Embryonic facial prominence (tissue), 1 donor: ENCODE measurements around the gene CPD.
"Not testable (repeated sequence)": the region's sequence is repeated elsewhere in the genome, so short reads cannot be mapped to it uniquely, and the experiment has no call there.

Experiments used
- DNase-seq: peaks from one replicate; pipeline ENCODE4 v3.0.0-alpha.2; 2016; ENCODE audit errors: extremely low spot score

CPD gene

GRCh38 chr17:30378825-30379302 lies at the start of gene CPD:
CPD (plus strand) TSS chr17:30378927; CDS start chr17:30378981, 54 bp downstream.
- peak; percentile 88 for DNase-seq

GRCh38 chr17:30332057-30332542 lies 46.6 kb upstream of the CPD start:
- DNase-seq, result no peak

- no peak for DNase-seq
These were observed 45.0 kb upstream of the CPD start, which contains the start of gene TMIGD1 for GRCh38 chr17:30333503-30334360. TMIGD1 (minus strand) TSS chr17:30334057; CDS start chr17:30332133, 1,924 bp downstream.

- DNase-seq, result no peak
These were observed 44.3 kb upstream of the CPD start for GRCh38 chr17:30334421-30334820.

- no peak for DNase-seq
These were observed 42.2 kb upstream of the CPD start for GRCh38 chr17:30336369-30337171.

- DNase-seq, result no peak
These were observed 41.2 kb upstream of the CPD start for GRCh38 chr17:30337393-30337999.

- DNase-seq, result no peak
These were observed 39.6 kb upstream of the CPD start for GRCh38 chr17:30339086-30339485.

GRCh38 chr17:30340801-30341356 lies 37.8 kb upstream of the CPD start:
- DNase-seq, result no peak

- no peak for DNase-seq
These were observed 37.0 kb upstream of the CPD start for GRCh38 chr17:30341703-30342249.

- DNase-seq, result not testable (repeated sequence)
These were observed 35.5 kb upstream of the CPD start for GRCh38 chr17:30343244-30343643.

GRCh38 chr17:30343796-30344195 lies 34.9 kb upstream of the CPD start:
- no peak for DNase-seq

GRCh38 chr17:30344283-30345088 lies 34.2 kb upstream of the CPD start:
- DNase-seq, result no peak

GRCh38 chr17:30345089-30345433 lies 33.7 kb upstream of the CPD start:
- DNase-seq, result no peak

GRCh38 chr17:30345527-30346075 lies 33.1 kb upstream of the CPD start:
- DNase-seq, result no peak

- DNase-seq, result no peak
These were observed 32.4 kb upstream of the CPD start for GRCh38 chr17:30346221-30346795.

- DNase-seq, result no peak
These were observed 31.2 kb upstream of the CPD start for GRCh38 chr17:30347488-30347887.

- no peak for DNase-seq
These were observed 29.5 kb upstream of the CPD start for GRCh38 chr17:30349252-30349651.

GRCh38 chr17:30351263-30351662 lies 27.5 kb upstream of the CPD start:
- not testable (repeated sequence) for DNase-seq

- no peak for DNase-seq
These were observed 27.0 kb upstream of the CPD start for GRCh38 chr17:30351735-30352134.

GRCh38 chr17:30352240-30352814 lies 26.4 kb upstream of the CPD start:
- DNase-seq, result no peak
